B cell (primary cell): ENCODE measurements around the gene CCDC106. TPM values are rescaled to one million over a fixed set of nuclear protein-coding genes. Genes with fewer than 3 reads are reported as not detected.

Experiments
- ATAC-seq: fragments of 200-7000 bp; cut with Tn5 transposase; one replicate; pipeline ENCODE4 v1.10.0; 2021; ENCODE audit warnings: low read depth, mild to moderate bottlenecking, moderate number of reproducible peaks, moderate library complexity
- CTCF ChIA-PET: fragments of 350-600 bp; sonication (Branson Sonifier 250); formaldehyde crosslinking; loops from one replicate; lab custom pipeline; 2021; ENCODE audit warnings: antibody characterized with exemption, inconsistent platforms; lab: Charles Lee
- POLR2A ChIA-PET: fragments of 350-600 bp; sonication (Branson Sonifier 250); formaldehyde crosslinking; loops from one replicate; lab custom pipeline; 2021; ENCODE audit warnings: antibody characterized with exemption; lab: Charles Lee
- DNase-seq: peaks from one replicate; pipeline ENCODE4 v3.0.0; 2013
- H2AFZ ChIP-seq: 2 replicates; pipeline ENCODE4 v1.6.1; 2012; ENCODE audit warnings: mild to moderate bottlenecking, low read depth, low read length; ENCODE audit not compliant: insufficient read depth, poor library complexity, severe bottlenecking
- H3K27ac ChIP-seq, 2 donors: 1 replicate in 1 of 2; 2 replicates in 1 of 2; pipeline ENCODE4 v1.5.1; 2012 to 2013; ENCODE audit warnings: low read length in 2 of 2, mild to moderate bottlenecking in 2 of 2, moderate library complexity in 1 of 2
- H3K27me3 ChIP-seq, 4 experiments: fragments of 200-600 bp in 1 of 4; sonication (generic) in 1 of 4; replicated peaks in 1 of 4; 1 replicate in 2 of 4; 2 replicates in 2 of 4; pipeline versions ENCODE4 v1.6.1 to v1.7.0; 2013 to 2016; ENCODE audit warnings: low read length in 3 of 4, mild to moderate bottlenecking in 2 of 4, mixed read lengths in 1 of 4, moderate library complexity in 1 of 4; ENCODE audit not compliant: insufficient read depth in 4 of 4, control insufficient read depth in 3 of 4; ENCODE audit errors: control extremely low read depth in 1 of 4
- H3K36me3 ChIP-seq, 2 experiments: replicated peaks in 1 of 2; 1 replicate in 1 of 2; 2 replicates in 1 of 2; pipeline versions ENCODE4 v1.6.1 to v1.7.1; 2013; ENCODE audit warnings: low read length in 1 of 2; ENCODE audit not compliant: insufficient read depth in 2 of 2, control insufficient read depth in 1 of 2; ENCODE audit errors: control extremely low read depth in 1 of 2, extremely low read depth in 1 of 2
- H3K4me1 ChIP-seq, 2 donors: fragments of 200-600 bp in 1 of 2; sonication (generic) in 1 of 2; 1 replicate in 1 of 2; 2 replicates in 1 of 2; pipeline versions ENCODE4 v1.5.1 to v1.6.1; 2013 to 2017; ENCODE audit warnings: low read length in 2 of 2; ENCODE audit not compliant: control insufficient read depth in 2 of 2, insufficient read depth in 2 of 2
- H3K4me2 ChIP-seq: replicated peaks from 2 replicates; pipeline ENCODE3; 2012; ENCODE audit warnings: mild to moderate bottlenecking, low read depth, low read length; ENCODE audit not compliant: poor library complexity, severe bottlenecking
- H3K4me3 ChIP-seq, 5 experiments: fragments of 200-600 bp in 1 of 5; sonication (generic) in 1 of 5; 1 replicate in 3 of 5; 2 replicates in 2 of 5; pipeline versions ENCODE4 v1.5.1 to v1.7.0; 2011 to 2016; ENCODE audit warnings: low read length in 4 of 5, mild to moderate bottlenecking in 4 of 5, low read depth in 2 of 5, control low read depth in 1 of 5, moderate library complexity in 1 of 5; ENCODE audit not compliant: insufficient read depth in 1 of 5; ENCODE audit errors: control extremely low read depth in 1 of 5, extremely low read depth in 1 of 5
- H3K79me2 ChIP-seq: fragments of 200-600 bp; sonication (generic); one replicate; pipeline ENCODE4 v1.6.0; 2016; ENCODE audit warnings: low read length; ENCODE audit not compliant: control insufficient read depth, insufficient read depth
- H3K9ac ChIP-seq: fragments of 200-600 bp; sonication (generic); 2 replicates; pipeline ENCODE4 v1.6.1; 2017; ENCODE audit warnings: mild to moderate bottlenecking, low read length, moderate library complexity
- H3K9me3 ChIP-seq, 3 donors: one replicate each; pipeline versions ENCODE4 v1.6.1 to v1.7.1; 2013; ENCODE audit warnings: low read length in 2 of 3; ENCODE audit not compliant: control insufficient read depth in 2 of 3, insufficient read depth in 1 of 3; ENCODE audit errors: control extremely low read depth in 1 of 3
- H4K20me1 ChIP-seq: 2 replicates; pipeline ENCODE4 v1.6.0; 2012; ENCODE audit warnings: mild to moderate bottlenecking, low read length; ENCODE audit not compliant: insufficient read depth, control insufficient read depth, poor library complexity, severe bottlenecking
- H3K27ac Mint-ChIP-seq: one replicate; pipeline ENCODE4 v1.8.0; 2021; ENCODE audit warnings: mixed read lengths
- H3K27me3 Mint-ChIP-seq: one replicate; pipeline ENCODE4 v1.8.0; 2021; ENCODE audit warnings: mixed read lengths
- H3K4me1 Mint-ChIP-seq: one replicate; pipeline ENCODE4 v1.8.0; 2021; ENCODE audit warnings: mixed read lengths
- H3K4me3 Mint-ChIP-seq: one replicate; pipeline ENCODE4 v1.8.0; 2021; ENCODE audit warnings: mixed read lengths
- H3K9me3 Mint-ChIP-seq: one replicate; pipeline ENCODE4 v1.8.0; 2022; ENCODE audit warnings: mixed read lengths; ENCODE audit not compliant: insufficient read depth
- CTCF ChIP-seq: fragments of 200-600 bp; IDR thresholded peaks from one replicate; pipeline ENCODE4 v1.8.0; 2022; ENCODE audit warnings: antibody characterized with exemption, mild to moderate bottlenecking
- EZH2 ChIP-seq: IDR thresholded peaks from 2 replicates; pipeline ENCODE4 v1.6.1; 2012; ENCODE audit warnings: borderline replicate concordance, low read depth, mild to moderate bottlenecking, moderate library complexity, low read length; ENCODE audit not compliant: insufficient read depth, poor library complexity, severe bottlenecking
- WGBS: methylation state at CpG from one replicate; pipeline ENCODE4 v1.1.5; 2013; ENCODE audit warnings: missing lambda C conversion rate; ENCODE audit not compliant: insufficient coverage; 5-methylcytosine and 5-hydroxymethylcytosine counted together
- intact Hi-C: fragments of 100-400 bp; cut with micrococcal nuclease; formaldehyde crosslinking; loops from one replicate; pipeline ENCODE4 v1.10.0; 2022
- polyA plus RNA-seq: library from polyadenylated mRNA; depleted of rRNA; stranded (reverse); fragments of >200 nt; gene quantifications from 2 replicates; pipeline ENCODE4 v1.2.3, GENCODE V29; 2012
- total RNA-seq, 2 donors: library from RNA; stranded (reverse); fragments of 120-200 nt in 1 of 2; gene quantifications; 1 replicate in 1 of 2; 2 replicates in 1 of 2; pipeline versions ENCODE4 v1.2.3 to v1.2.4, GENCODE V29; 2013 to 2022

The CCDC106 gene
- total and polyA plus RNA-seq, 2 donors (not counting 1 experiment from before 2014, with no cell fraction given), result 25.2 to 52.1 TPM

- Histone ChIP-seq H3K36me3 (peaks cover 1 to 60% of the 10 kb centered on the region in 2 experiments), H2AFZ (no peak overlapping the region), H3K9me3 (no peaks in the 10 kb centered on the region), H3K4me1 (no peaks in the 10 kb centered on the region), H3K79me2 (peaks cover 4% of the 10 kb centered on the region), H4K20me1 (peaks cover 28% of the 10 kb centered on the region), H3K27me3 (no peaks in the 10 kb centered on the region), H3K9ac (no peak overlapping the region), H3K4me3 (no peak overlapping the region), H3K4me2 (no peak overlapping the region), H3K27ac (no peak overlapping the region)
- H3K27me3 Mint-ChIP-seq, result no peaks in the 10 kb centered on the region
- H3K9me3 Mint-ChIP-seq, result no peaks in the 10 kb centered on the region
- intact Hi-C loops, result no loop called here
- no peak overlapping the region for H3K27ac Mint-ChIP-seq
- TF ChIP-seq CTCF, result no peak
- TF ChIP-seq EZH2, result no peak
- 98% methylated on average over 17 of the region's 23 CpGs for WGBS
- DNase-seq (no peak), ATAC-seq (no peak)
- no peak overlapping the region for H3K4me3 Mint-ChIP-seq
- H3K4me1 Mint-ChIP-seq, result no peaks in the 10 kb centered on the region
- CTCF ChIA-PET, result no interaction called here
- POLR2A ChIA-PET, result no interaction called here
These were observed 47.7 kb downstream of the CCDC106 start for GRCh38 chr19:55695511-55696290.

GRCh38 chr19:55696301-55697068, 48.5 kb downstream of the CCDC106 start:
- CTCF ChIA-PET, result no interaction called here
- no peak for DNase-seq
- H3K27me3 Mint-ChIP-seq, result no peaks in the 10 kb centered on the region
- Histone ChIP-seq H3K4me3 (no peak overlapping the region), H3K27ac (no peak overlapping the region), H3K79me2 (no peaks in the 10 kb centered on the region), H2AFZ (no peak overlapping the region), H3K9ac (no peak overlapping the region), H3K9me3 (no peaks in the 10 kb centered on the region), H3K4me1 (no peaks in the 10 kb centered on the region), H3K36me3 (peaks cover 3 to 54% of the 10 kb centered on the region in 2 experiments), H3K4me2 (no peak overlapping the region), H3K27me3 (no peaks in the 10 kb centered on the region), H4K20me1 (peaks cover 21% of the 10 kb centered on the region)
- no peak for ATAC-seq
- WGBS, result 98% methylated on average over 19 of the region's 20 CpGs
- no peak overlapping the region for H3K27ac Mint-ChIP-seq
- intact Hi-C loops, result no loop called here
- no peaks in the 10 kb centered on the region for H3K9me3 Mint-ChIP-seq
- no peaks in the 10 kb centered on the region for H3K4me1 Mint-ChIP-seq
- TF ChIP-seq EZH2 (no peak), CTCF (no peak)
- H3K4me3 Mint-ChIP-seq, result no peak overlapping the region
- POLR2A ChIA-PET, result no interaction called here
